Measurements from ENCODE around the gene PPFIA1.

The PPFIA1 gene

DNA sequence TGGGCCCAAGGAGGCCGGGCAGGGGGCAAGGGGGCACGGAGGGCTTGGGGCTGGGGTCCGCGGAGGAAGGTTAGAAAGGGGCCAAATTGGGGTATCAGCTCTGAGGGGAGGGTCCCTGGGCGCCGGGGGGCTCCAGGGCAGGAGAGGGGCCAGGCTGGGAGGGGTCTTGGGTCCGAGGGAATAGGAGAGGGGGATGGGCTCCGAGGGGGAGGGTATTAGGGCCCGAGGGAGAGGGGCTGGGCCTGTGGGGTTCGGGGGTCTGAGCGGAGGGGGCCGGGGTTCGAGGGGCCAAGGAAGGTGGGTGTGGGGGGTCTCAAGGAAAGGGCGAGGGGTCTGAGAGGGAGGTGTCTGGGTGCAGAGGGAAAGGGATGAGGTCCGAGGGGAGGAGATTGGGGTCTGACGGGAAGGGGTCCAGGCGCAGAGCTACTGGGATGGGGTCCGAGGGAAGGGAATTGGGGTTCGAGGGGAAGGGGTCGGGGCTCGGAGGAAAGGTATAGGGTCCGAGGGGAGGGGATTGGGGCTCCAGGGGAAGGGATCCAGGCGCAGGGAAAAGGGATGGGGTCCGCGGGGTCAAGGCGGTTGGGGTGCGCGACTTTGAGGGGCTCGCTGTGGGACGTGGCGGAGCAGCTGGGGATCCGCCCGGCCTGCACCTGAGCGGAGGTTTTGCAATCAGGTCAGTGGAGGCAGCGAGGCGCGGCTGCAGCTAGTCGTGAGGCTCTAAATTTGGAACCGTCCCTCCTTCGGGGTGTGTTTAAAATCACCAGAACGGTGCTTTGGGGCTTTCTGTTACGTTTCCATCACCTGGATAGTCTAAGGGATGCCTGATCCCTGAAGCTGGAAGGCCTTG, 128.6 kb downstream of the PPFIA1 start:
- DNase-seq (ENCODE audit: low read depth): no peak
- peak overlapping the region; percentile 82 for H3K4me3 ChIP-seq (ENCODE audit: low read length)
- TF ChIP-seq CTCF (conservative IDR thresholded peaks at IDR 0.05; ENCODE audit: low read depth, low read length): no peak

DNA sequence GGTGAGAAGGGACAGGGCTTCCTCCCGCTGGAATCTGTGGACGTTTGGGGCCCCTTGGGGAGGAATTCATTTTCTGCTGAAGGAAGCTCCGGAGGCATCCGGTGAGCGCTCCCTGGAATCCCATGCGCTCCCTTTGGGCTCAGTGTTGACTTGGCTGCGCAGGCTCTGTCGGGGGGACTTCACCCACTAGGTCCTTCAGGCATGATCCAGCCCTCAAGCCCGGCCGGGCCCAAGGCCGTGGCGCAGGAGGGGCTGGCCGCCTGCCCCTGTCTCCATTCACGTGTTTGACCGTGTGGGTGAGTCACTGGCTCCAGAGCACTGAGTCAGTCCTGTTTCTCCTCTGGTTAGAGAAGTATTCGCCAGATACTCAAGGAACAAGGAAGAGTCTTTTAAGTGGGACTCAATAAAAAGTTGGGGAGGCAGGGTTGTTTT, 129.2 kb downstream of the PPFIA1 start:
- peak; percentile 89 for DNase-seq (ENCODE audit: low read depth)
- peak overlapping the region; percentile 82 for H3K4me3 ChIP-seq (ENCODE audit: low read length)

GRCh38 chr11:70400643-70401042, 130.2 kb downstream of the PPFIA1 start:
- no peak for DNase-seq (ENCODE audit: low read depth)
- TF ChIP-seq CTCF (conservative IDR thresholded peaks at IDR 0.05; ENCODE audit: low read depth, low read length): no peak
- H3K4me3 ChIP-seq (ENCODE audit: low read length): no peak overlapping the region

More for the DNA sequence above, 129.2 kb downstream of the PPFIA1 start:
- no peak for TF ChIP-seq CTCF (conservative IDR thresholded peaks at IDR 0.05; ENCODE audit: low read depth, low read length)

- H3K4me3 ChIP-seq (ENCODE audit: low read length): no peak overlapping the region
- DNase-seq (ENCODE audit: low read depth): no peak
- no peak for TF ChIP-seq CTCF (conservative IDR thresholded peaks at IDR 0.05; ENCODE audit: low read depth, low read length)
Observed at GRCh38 chr11:70402016-70402415, 131.5 kb downstream of the PPFIA1 start.

DNA sequence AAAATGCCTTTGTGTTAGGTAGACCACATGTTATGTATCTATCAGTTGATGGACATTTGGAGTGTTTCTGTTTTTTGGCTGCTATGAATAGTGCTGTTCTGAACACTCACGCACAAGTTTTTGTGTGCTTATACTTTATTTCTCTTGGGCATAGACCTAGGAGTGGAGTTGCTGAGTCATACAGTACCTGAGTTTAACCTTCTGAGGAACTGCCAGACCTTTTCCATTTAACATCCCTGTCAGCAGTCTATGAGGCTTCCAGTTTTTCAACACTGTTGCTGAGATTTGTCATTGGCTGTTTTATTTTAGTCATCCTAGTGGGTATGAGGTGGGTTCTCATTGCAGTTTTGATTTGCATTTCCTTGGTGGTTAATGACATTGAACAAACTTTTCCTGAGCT, 132.2 kb downstream of the PPFIA1 start:
- H3K4me3 ChIP-seq (ENCODE audit: low read length): no peak overlapping the region
- no peak for DNase-seq (ENCODE audit: low read depth)
- TF ChIP-seq CTCF (conservative IDR thresholded peaks at IDR 0.05; ENCODE audit: low read depth, low read length): no peak

DNA sequence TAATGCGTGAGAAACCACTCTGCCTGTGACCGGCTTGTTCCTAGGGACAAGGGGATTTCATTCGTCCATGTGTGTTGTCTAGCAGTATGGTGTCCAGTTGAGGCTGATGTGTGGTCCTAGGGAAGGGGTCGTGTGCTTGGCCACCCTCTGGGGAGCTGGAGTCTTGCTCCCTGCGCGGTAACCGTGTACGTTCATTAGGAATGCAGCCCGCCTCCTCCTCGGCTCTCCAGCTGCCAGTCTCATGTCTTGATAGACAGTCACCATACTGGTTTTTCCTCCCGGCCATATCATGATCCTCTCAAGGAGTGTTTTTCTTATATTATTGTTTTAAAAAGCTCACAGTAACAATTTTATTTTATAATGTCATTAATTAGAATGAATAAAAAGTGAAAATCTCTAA, 133.8 kb downstream of the PPFIA1 start:
- no peak for DNase-seq (ENCODE audit: low read depth)
- no peak overlapping the region for H3K4me3 ChIP-seq (ENCODE audit: low read length)
- TF ChIP-seq CTCF (conservative IDR thresholded peaks at IDR 0.05; ENCODE audit: low read depth, low read length): no peak
